ENCODE measurements around the gene TMEM119. TPM values are rescaled to one million over a fixed set of nuclear protein-coding genes. Genes with fewer than 3 reads are reported as not detected.

The TMEM119 gene
- total and polyA plus RNA-seq, 2 experiments from 2014 or later = 55.5 to 93.2 TPM

DNA sequence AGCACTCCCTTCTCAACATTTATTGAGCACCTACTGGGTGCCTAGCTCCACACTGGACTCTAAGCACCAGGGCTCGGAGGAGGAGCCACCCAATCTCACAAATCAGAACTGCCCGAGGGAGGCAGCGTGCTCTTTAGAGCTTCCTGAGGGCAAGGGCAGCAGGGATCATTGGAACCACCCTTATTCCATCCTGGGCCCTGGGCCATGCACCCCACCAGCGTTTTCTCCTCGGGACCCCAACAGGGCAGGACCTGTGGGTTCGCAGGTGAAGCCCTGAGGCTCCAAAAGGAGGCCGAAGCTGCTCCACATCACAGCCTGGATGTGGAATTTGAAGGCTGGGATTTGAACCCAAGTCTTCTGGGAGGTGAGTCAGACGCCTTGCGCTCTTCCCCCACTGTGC is 15.4 kb downstream of the TMEM119 start:
- no peaks in the 10 kb centered on the region for H3K79me2 ChIP-seq (ENCODE audit: insufficient read depth)
- no peak overlapping the region for H3K4me2 ChIP-seq (ENCODE audit: unreplicated experiment)
- no peaks in the 10 kb centered on the region for H3F3A ChIP-seq (ENCODE audit: insufficient read depth)
- WGBS, 2 experiments (ENCODE audit: low coverage in 1 of 2, low lambda C conversion rate in 2 of 2, missing lambda C conversion rate in 2 of 2) = 78 to 81% methylated on average over 9 of the region's 9 CpGs
- H3K9me3 ChIP-seq (ENCODE audit: low read depth) = no peaks in the 10 kb centered on the region
- H3K36me3 ChIP-seq (ENCODE audit: low read depth) = no peaks in the 10 kb centered on the region
- no peak overlapping the region for H3K4me3 ChIP-seq
- no peak overlapping the region for H3K9ac ChIP-seq
- no peak for DNase-seq
- no peaks in the 10 kb centered on the region for H3K27me3 ChIP-seq (replicated peaks; ENCODE audit: insufficient read depth)
- in situ Hi-C loops (cut with MboI) = no loop called here
- no peaks in the 10 kb centered on the region for H3K4me1 ChIP-seq (ENCODE audit: insufficient read depth)
- H3K27ac ChIP-seq = no peak overlapping the region
- no peak overlapping the region for H2AFZ ChIP-seq
- TF ChIP-seq EZH2 (IDR thresholded peaks at IDR 0.05; ENCODE audit: insufficient read depth, poor library complexity, severe bottlenecking) (no peak), EZH2phosphoT487 (IDR thresholded peaks at IDR 0.05; ENCODE audit: insufficient read depth, low read depth) (no peak)
- H3K9me2 ChIP-seq (ENCODE audit: insufficient read depth) = no peaks in the 10 kb centered on the region
- H4K20me1 ChIP-seq (ENCODE audit: insufficient read depth) = no peaks in the 10 kb centered on the region

DNA sequence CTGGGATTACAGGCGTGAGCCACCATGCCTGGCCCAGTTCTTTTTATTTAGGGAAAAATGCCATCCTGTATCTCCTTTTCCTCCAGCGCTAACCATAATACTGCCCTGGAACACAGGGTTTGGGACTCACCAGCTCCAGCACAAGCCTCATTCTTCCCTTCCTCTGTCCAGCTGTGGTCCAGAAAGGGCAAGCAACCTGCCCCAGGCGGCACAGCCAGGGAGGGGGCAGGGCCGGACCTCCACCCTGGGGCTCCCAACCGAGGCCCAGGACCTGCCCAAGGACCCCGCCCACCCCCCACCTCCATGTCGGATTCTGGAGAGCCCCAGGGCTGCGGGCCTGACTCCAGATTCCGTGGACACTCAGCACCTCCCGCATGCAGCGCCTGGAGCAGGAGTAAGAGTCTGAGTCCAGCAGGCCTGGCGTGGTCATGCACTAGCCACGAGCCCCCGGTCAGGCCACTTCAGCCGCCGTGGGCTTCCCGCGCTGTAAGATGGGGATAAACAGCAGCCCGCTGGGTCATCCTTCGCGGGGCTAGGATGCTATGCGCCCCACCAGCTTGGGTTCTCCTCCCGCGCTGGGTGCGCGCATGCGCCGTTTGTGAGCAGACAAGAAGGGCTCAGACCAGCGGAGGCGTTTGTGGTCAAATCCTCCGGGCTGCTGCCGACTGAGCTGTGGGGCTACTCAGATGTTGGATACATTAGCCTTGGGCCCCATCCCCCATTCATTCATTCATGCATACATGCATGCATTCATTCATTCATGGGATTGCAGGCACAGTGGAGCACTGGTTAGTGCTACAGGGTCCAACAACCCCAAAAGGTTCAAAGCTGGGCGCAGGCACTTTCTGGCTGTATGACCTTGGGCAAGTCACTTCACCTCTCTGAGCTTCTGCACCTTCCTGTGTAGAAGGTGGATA is 16.3 kb downstream of the TMEM119 start:
- no peak overlapping the region for H2AFZ ChIP-seq
- H3K27ac ChIP-seq = no peak overlapping the region
- no peaks in the 10 kb centered on the region for H3K79me2 ChIP-seq (ENCODE audit: insufficient read depth)
- 87 to 88% methylated on average over 33 of the region's 33 CpGs for WGBS, 2 experiments (ENCODE audit: low coverage in 1 of 2, low lambda C conversion rate in 2 of 2, missing lambda C conversion rate in 2 of 2)
- no peak overlapping the region for H3K4me3 ChIP-seq
- H3K4me2 ChIP-seq (ENCODE audit: unreplicated experiment) = no peak overlapping the region
- no peak for DNase-seq
- no peaks in the 10 kb centered on the region for H3K9me3 ChIP-seq (ENCODE audit: low read depth)
- no peaks in the 10 kb centered on the region for H3K9me2 ChIP-seq (ENCODE audit: insufficient read depth)
- no peaks in the 10 kb centered on the region for H3K36me3 ChIP-seq (ENCODE audit: low read depth)
- no peaks in the 10 kb centered on the region for H4K20me1 ChIP-seq (ENCODE audit: insufficient read depth)
- no peaks in the 10 kb centered on the region for H3K27me3 ChIP-seq (replicated peaks; ENCODE audit: insufficient read depth)
- TF ChIP-seq EZH2 (IDR thresholded peaks at IDR 0.05; ENCODE audit: insufficient read depth, poor library complexity, severe bottlenecking) (no peak), EZH2phosphoT487 (IDR thresholded peaks at IDR 0.05; ENCODE audit: insufficient read depth, low read depth) (no peak)
- no peak overlapping the region for H3K9ac ChIP-seq
- H3K4me1 ChIP-seq (ENCODE audit: insufficient read depth) = no peaks in the 10 kb centered on the region
- 0 out of 2 replicates have a peak, but pooled peaks cover 2% of the 10 kb centered on the region for H3F3A ChIP-seq (ENCODE audit: insufficient read depth)
- in situ Hi-C loops (cut with MboI) = no loop called here

DNA sequence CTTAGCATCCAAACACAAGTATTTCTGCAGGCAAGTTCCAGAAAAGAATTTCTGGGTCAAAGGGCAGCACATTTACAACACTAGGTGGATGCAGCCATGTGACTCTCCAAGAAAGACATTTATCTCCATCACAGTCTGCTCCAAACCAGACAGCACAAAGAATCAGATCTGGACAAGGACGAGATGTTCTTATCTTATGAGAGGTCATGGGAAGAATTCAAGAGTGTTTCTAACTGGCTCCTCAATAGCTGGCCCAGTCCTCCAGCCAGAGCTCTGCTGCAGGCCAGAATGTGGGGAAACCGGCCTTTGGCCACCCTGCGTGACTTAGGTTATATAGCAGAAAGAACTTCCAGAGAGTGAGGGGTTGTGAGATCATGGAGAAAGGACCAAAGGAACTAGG is 17.4 kb downstream of the TMEM119 start:
- TF ChIP-seq EZH2phosphoT487 (IDR thresholded peaks at IDR 0.05; ENCODE audit: insufficient read depth, low read depth) (no peak), EZH2 (IDR thresholded peaks at IDR 0.05; ENCODE audit: insufficient read depth, poor library complexity, severe bottlenecking) (no peak)
- no peak overlapping the region for H3K4me2 ChIP-seq (ENCODE audit: unreplicated experiment)
- no peak overlapping the region for H3K4me3 ChIP-seq
- H3K79me2 ChIP-seq (ENCODE audit: insufficient read depth) = no peaks in the 10 kb centered on the region
- H3K4me1 ChIP-seq (ENCODE audit: insufficient read depth) = no peaks in the 10 kb centered on the region
- H4K20me1 ChIP-seq (ENCODE audit: insufficient read depth) = no peaks in the 10 kb centered on the region
- in situ Hi-C loops (cut with MboI) = no loop called here
- H3K27ac ChIP-seq = no peak overlapping the region
- 0 out of 2 replicates have a peak, but pooled peaks cover 7% of the 10 kb centered on the region for H3F3A ChIP-seq (ENCODE audit: insufficient read depth)
- DNase-seq = no peak
- no peak overlapping the region for H2AFZ ChIP-seq
- no peaks in the 10 kb centered on the region for H3K9me3 ChIP-seq (ENCODE audit: low read depth)
- no peaks in the 10 kb centered on the region for H3K36me3 ChIP-seq (ENCODE audit: low read depth)
- H3K9ac ChIP-seq = no peak overlapping the region
- H3K27me3 ChIP-seq (replicated peaks; ENCODE audit: insufficient read depth) = no peaks in the 10 kb centered on the region
- no peaks in the 10 kb centered on the region for H3K9me2 ChIP-seq (ENCODE audit: insufficient read depth)
- 24 to 37% methylated on average over 2 to 3 of the region's 3 CpGs for WGBS, 2 experiments (ENCODE audit: low coverage in 1 of 2, low lambda C conversion rate in 2 of 2, missing lambda C conversion rate in 2 of 2)

DNA sequence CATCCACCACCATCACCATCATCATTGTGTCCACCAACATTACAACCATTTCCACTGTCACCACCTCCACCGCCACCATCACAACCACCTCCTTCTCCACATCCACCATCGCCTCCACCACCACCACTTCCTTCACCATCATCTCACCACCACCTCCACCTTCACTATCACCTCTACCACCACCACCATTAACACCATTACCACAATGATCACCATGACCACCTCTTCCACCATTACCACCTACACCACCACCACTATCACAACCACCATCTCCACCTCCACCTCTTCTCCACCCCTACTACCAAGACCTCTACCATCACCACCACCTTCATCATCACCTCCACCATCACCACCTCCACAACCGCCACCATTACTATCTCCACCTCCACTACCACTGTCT is 19.1 kb downstream of the TMEM119 start:
- Histone ChIP-seq H4K20me1 (ENCODE audit: insufficient read depth) (no peaks in the 10 kb centered on the region), H2AFZ (no peak overlapping the region), H3K9me3 (ENCODE audit: low read depth) (no peaks in the 10 kb centered on the region), H3K36me3 (ENCODE audit: low read depth) (no peaks in the 10 kb centered on the region), H3K27me3 (replicated peaks; ENCODE audit: insufficient read depth) (no peaks in the 10 kb centered on the region), H3K79me2 (ENCODE audit: insufficient read depth) (no peaks in the 10 kb centered on the region), H3F3A (ENCODE audit: insufficient read depth) (0 out of 2 replicates have a peak, but pooled peaks cover 7% of the 10 kb centered on the region), H3K27ac (no peak overlapping the region), H3K4me3 (no peak overlapping the region), H3K4me2 (ENCODE audit: unreplicated experiment) (no peak overlapping the region), H3K9me2 (ENCODE audit: insufficient read depth) (no peaks in the 10 kb centered on the region), H3K4me1 (ENCODE audit: insufficient read depth) (no peaks in the 10 kb centered on the region), H3K9ac (no peak overlapping the region)
- WGBS, 2 experiments (ENCODE audit: low coverage in 1 of 2, low lambda C conversion rate in 2 of 2, missing lambda C conversion rate in 2 of 2) = 79 to 80% methylated on average over 3 of the region's 3 CpGs
- no peak for DNase-seq
- no peak for TF ChIP-seq EZH2phosphoT487 (IDR thresholded peaks at IDR 0.05; ENCODE audit: insufficient read depth, low read depth)
- no peak for TF ChIP-seq EZH2 (IDR thresholded peaks at IDR 0.05; ENCODE audit: insufficient read depth, poor library complexity, severe bottlenecking)
- in situ Hi-C loops (cut with MboI) = no loop called here

Measured in GM23248 (cell line).